Ovary (tissue), 3 donors: ENCODE measurements around the gene ZFP3.

ENCODE experiments used
- CTCF ChIP-seq, 3 donors: fragments of 450-650 bp in 2 of 3; fragments of 200-600 bp in 1 of 3; IDR thresholded peaks; one replicate each; pipeline versions ENCODE4 v1.5.1 to v1.8.0; 2016 to 2022; ENCODE audit warnings: antibody characterized with exemption in 3 of 3, mild to moderate bottlenecking in 1 of 3
- EP300 ChIP-seq: sonication (generic); formaldehyde crosslinking; IDR thresholded peaks from one replicate; pipeline ENCODE4 v1.6.1; 2017; ENCODE audit warnings: antibody characterized with exemption
- donor health status: DM: no; HTN: no; CAD: no.

DNA sequence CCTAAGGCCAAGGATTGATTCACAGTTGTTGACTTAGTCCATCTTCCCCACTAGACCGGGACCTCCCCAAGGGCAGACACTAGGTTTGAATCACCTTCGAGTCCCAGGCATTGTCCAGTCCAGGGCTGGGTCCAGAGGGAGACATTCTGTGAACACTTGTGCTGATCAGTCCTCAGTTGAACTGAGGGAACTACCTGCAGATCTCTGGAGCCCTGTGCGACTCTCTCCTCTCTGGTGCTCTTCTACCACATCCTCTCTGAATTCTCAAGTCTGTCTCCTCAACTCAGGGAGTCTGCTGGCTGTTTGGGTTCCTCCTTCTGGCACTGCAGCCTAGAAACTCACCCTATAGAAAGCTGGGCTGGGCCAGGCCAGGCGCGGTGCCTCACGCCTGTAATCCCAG is 22.6 kb downstream of the ZFP3 start:
- TF ChIP-seq EP300 (no peak), CTCF (IDR thresholded peaks at IDR 0.05) (no peak)
